Transverse colon (tissue), 4 donors: ENCODE data around the gene DDX51.

Experiments
- EP300 ChIP-seq: sonication (generic); formaldehyde crosslinking; IDR thresholded peaks from one replicate; pipeline ENCODE4 v1.6.1; 2017; ENCODE audit warnings: antibody characterized with exemption, low read depth
- POLR2A ChIP-seq: fragments of 450-650 bp; IDR thresholded peaks from one replicate; pipeline ENCODE4 v1.6.1; 2016; ENCODE audit warnings: antibody characterized with exemption, mild to moderate bottlenecking, moderate library complexity
- POLR2AphosphoS5 ChIP-seq, 3 donors: sonication (generic); formaldehyde crosslinking; IDR thresholded peaks; one replicate each; pipeline ENCODE4 v1.6.1; 2016; ENCODE audit warnings: antibody characterized with exemption in 3 of 3
- TF ChIP-seq, protein P1 (sequence below), 5 experiments: fragments of 200-600 bp in 3 of 5; fragments of 450-650 bp in 2 of 5; sonication (generic) in 3 of 5; IDR thresholded peaks; 1 replicate in 2 of 5; 2 replicates in 3 of 5; pipeline ENCODE4 v1.5.1; 2016 to 2017; ENCODE audit warnings: antibody characterized with exemption in 5 of 5, inconsistent platforms in 3 of 5, mild to moderate bottlenecking in 2 of 5, moderate library complexity in 1 of 5

DNA sequence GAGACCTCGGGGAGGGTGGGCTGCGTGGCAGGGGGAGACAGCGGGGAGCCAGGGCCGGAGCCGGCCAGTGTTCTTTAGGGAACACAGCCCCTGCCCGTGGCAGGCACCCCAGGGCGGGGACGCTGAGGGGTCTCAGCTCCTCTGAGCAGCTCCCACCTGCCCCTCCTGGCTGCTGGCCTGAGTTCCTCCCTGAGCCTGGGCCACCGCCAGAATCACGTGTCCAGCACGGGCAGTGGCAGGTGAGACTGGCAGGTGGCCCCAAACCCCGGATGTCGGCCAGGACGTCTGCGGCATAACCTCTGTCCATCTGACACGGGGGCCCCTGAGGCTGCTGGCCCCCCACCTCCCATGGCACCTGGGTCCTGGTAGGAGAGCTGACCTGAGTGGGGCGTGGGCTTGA lies 25.3 kb upstream of the DDX51 start:
- TF ChIP-seq, protein P1, sequence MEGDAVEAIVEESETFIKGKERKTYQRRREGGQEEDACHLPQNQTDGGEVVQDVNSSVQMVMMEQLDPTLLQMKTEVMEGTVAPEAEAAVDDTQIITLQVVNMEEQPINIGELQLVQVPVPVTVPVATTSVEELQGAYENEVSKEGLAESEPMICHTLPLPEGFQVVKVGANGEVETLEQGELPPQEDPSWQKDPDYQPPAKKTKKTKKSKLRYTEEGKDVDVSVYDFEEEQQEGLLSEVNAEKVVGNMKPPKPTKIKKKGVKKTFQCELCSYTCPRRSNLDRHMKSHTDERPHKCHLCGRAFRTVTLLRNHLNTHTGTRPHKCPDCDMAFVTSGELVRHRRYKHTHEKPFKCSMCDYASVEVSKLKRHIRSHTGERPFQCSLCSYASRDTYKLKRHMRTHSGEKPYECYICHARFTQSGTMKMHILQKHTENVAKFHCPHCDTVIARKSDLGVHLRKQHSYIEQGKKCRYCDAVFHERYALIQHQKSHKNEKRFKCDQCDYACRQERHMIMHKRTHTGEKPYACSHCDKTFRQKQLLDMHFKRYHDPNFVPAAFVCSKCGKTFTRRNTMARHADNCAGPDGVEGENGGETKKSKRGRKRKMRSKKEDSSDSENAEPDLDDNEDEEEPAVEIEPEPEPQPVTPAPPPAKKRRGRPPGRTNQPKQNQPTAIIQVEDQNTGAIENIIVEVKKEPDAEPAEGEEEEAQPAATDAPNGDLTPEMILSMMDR (IDR thresholded peaks at IDR 0.05), result no peak
- TF ChIP-seq POLR2A (no peak), EP300 (no peak), POLR2AphosphoS5 (IDR thresholded peaks at IDR 0.05) (no peak)
